GM19025 (cell line): ENCODE measurements around the gene LBH.
"Not testable (repeated sequence)": the region's sequence is repeated elsewhere in the genome, so short reads cannot be mapped to it uniquely, and the experiment has no call there.

Experiments used
- ATAC-seq: cut with Tn5 transposase; IDR thresholded peaks from one replicate; pipeline ENCODE4 v1.9.1; 2021; ENCODE audit warnings: mild to moderate bottlenecking, low read depth, moderate library complexity; ENCODE audit not compliant: unreplicated experiment

Gene LBH

DNA sequence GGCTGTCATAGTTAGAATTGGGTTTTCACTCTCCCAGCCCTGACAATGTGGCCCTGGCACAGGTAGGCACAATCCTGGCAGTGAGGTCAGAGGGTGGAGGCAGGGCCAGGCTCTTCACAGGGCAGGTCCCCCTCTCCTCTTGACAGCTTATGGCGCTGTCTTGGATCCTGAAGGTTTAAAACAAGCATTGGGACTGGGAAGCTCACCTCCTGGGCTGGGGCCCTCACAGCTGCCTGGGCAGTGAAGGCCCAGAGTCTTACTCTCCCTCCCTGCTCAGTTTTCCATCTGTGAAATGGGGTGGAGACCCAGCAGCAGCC is 23.3 kb downstream of the LBH start:
- ATAC-seq: no peak

GRCh38 chr2:30255026-30255425 is 23.7 kb downstream of the LBH start:
- no peak for ATAC-seq

- no peak for ATAC-seq
Measured at GRCh38 chr2:30255466-30256408, 24.4 kb downstream of the LBH start.

- ATAC-seq: no peak
Measured at GRCh38 chr2:30257266-30258214, 26.2 kb downstream of the LBH start.

DNA sequence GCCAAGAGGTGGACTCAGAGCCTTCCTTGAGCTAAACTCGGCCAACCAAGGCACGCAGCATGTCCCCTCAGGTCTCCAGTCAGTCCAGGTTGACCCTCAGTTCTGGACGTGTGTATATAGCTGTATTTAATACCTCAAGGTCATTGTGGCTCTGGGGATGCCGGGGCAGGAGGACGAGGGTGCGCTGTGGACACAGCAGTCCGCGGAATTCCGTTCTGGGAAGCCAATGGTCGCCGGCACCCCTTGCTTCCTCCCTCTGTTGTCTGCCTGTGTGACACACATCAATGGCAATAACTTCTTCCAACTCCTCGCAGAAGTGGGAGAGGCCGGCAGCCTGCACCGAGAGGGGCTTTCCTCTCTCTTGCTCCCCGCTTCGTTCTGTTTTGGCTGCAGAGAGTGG is 27.7 kb downstream of the LBH start:
- no peak for ATAC-seq

- ATAC-seq: no peak
Measured at GRCh38 chr2:30259827-30260679, 28.7 kb downstream of the LBH start.

GRCh38 chr2:30260941-30261340 is 29.6 kb downstream of the LBH start:
- ATAC-seq: no peak

- no peak for ATAC-seq
Measured at GRCh38 chr2:30261695-30262211, 30.4 kb downstream of the LBH start.

- no peak for ATAC-seq
Measured at GRCh38 chr2:30262716-30263309, 31.5 kb downstream of the LBH start.

GRCh38 chr2:30264274-30264673 is 32.9 kb downstream of the LBH start:
- no peak for ATAC-seq

GRCh38 chr2:30265052-30266015 is 34.0 kb downstream of the LBH start:
- no peak for ATAC-seq

GRCh38 chr2:30266051-30266621 is 34.8 kb downstream of the LBH start:
- no peak for ATAC-seq

DNA sequence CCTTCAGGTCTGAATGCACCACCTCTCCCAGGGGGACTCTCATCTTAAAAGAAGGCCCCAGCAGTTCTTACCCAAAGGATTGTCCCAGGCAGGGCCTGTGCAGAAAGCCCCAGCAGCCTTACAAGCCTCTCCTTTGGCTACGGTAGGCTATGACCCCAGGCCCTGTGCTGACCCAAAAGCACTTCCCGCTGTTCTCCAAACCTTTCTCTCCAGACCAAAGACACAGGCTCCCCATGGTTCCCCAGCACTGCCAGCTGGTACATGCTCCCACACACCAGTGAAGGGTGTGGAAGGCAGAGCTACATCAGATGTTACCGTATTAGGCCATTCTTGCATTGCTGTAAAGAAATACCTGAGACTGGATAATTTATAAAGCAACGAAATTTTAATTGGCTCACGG is 35.4 kb downstream of the LBH start:
- ATAC-seq: no peak

GRCh38 chr2:30267161-30267975 is 36.0 kb downstream of the LBH start:
- no peak for ATAC-seq

GRCh38 chr2:30268296-30268871 is 37.0 kb downstream of the LBH start:
- no peak for ATAC-seq

GRCh38 chr2:30269114-30269770 is 37.9 kb downstream of the LBH start:
- not testable (repeated sequence) for ATAC-seq

DNA sequence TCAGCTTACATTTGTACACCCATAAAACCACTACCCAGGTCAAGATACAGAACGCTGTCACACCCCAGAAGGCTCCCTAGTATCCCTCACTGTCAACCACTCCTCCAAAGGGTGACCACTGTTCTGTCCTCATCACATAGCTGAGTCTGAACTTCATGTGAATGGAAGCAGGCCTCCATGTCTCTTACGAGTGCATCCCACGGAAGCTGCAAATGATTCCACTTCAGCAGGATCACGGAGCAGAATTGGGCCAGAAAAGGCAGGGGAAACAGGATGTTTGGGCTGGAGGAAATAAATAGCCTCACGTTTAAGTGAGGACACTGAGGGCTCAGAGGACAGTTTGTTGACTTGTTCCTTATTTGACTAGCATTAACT is 38.4 kb downstream of the LBH start:
- no peak for ATAC-seq
